G401.6 (cell line): ENCODE data around the gene SHISAL1.

ENCODE experiments used
- FAIRE-seq: peaks from 2 replicates; lab custom pipeline; 2012; peaks lifted over from hg19 to GRCh38; lab: Jason Lieb, UNC

Gene SHISAL1

DNA sequence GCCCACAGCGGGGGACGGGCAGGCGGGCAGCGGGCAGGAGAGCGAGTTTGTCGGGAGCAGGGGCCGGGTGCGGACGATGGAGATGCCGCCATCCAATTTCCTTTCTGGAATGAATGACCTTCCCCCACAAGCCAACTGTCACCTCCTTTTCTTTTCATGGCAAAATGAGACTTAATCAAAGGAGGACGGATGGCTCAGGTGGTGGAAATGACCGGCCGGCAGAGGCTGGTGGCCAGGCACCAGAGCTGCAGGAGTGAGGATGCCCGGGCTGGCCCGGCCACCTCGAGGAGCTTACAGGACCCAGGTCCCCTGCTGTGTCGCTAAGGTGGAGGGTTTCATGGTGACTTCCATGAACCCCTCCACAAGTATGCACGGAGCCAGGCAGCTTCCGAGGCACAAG, 11.7 kb downstream of the SHISAL1 start:
- FAIRE-seq, result no peak

DNA sequence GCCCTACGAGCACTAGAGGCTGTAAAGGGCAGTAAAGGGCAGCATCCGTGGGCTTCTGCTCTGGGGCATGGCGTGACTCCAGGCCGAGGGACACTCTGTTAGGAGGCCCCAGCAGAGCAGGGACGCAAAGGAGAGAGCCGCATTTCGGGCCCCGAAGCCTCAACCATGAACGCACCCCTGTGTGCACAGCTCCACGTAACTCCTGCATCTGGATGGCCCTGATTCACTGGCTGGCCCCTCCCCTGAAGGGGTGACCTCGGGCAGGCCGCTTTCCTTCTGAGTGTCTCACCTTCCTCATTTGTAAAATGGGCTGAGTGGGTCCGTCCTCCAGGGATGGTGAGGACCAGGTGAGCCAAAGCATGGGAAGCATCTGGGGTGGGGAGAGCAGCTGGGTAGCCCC, 13.6 kb downstream of the SHISAL1 start:
- FAIRE-seq, result no peak

- FAIRE-seq, result no peak
Measured at GRCh38 chr22:44298406-44299091, 14.2 kb downstream of the SHISAL1 start.

GRCh38 chr22:44297470-44298061, 15.2 kb downstream of the SHISAL1 start:
- FAIRE-seq, result no peak

DNA sequence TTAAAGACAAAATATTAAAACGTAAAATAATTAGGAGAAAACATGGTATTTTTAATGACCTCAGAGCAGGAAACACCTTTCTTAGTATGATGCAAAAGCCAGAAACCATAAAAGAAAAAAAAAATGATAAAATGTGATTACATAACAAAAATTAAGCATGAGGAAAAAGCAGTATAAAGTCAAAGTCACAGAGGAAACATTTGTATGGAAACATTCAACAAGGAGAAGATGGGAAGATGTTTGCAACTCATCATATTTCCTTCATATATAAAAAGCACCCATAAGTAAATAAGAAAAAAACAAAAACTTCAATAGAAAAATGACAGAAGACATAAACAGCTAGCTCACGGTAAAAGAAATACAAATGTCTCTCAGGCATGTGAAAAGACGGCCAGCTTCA, 17.3 kb downstream of the SHISAL1 start:
- no peak for FAIRE-seq

DNA sequence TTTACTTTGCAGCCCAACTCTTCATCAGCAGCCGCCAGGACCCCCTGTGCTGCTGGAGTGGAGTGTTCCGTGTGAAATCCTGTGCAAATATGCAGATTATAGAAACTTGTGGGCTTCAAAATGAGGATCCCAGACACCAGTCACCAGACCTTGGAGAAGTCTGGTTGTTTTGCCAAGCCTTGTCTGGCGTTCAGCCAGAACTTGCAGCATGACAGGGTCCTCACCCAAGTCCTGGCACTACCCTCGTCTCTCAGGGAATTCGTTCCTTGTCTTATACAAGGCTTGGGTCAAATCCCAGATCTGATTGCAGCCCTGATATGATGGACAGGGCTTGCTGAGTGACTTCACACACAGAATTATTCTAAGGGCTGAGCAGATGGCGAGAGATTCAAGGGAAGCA, 18.9 kb downstream of the SHISAL1 start:
- no peak for FAIRE-seq

DNA sequence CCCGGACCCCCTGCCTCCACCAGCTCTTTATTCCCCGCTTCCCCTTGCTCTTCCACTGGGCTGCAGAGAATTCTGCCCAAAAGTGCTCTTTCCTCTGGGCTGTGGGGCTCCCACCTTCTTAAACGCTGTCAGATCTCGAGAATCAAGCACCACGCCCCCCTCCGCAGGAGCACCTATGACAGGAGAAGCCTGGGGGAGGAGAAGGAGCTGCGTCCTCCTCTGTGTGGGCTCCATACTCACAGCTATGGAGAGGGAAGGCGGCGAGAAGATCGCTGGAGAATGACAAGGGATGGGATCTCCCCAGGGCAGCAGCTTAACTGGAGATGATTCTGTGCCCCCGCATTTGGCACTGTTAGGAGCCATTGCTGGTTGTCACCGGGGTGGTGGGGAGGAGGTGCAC, 19.7 kb downstream of the SHISAL1 start:
- no peak for FAIRE-seq

DNA sequence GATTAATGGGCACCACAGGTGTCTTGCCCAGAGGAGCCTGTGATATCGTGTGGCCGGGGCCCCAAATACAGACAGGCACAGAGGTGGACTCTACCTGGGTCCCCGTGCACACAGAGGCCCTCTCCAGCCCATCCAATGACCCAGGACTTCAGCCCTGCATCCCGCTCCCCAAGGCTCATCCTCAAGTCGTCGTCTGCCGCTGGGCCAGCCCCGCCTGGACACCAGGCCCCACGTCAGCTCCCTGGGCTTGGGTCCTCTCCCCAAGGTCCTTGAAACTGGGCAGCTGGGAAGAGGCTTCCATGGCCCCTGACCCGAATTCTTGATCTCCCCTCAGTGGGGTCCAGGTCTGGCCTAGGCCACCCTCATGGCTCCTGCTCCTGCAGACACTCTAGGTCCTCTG, 20.2 kb downstream of the SHISAL1 start:
- FAIRE-seq, result no peak

- no peak for FAIRE-seq
Measured at GRCh38 chr22:44291674-44292360, 20.9 kb downstream of the SHISAL1 start.

- no peak for FAIRE-seq
Measured at GRCh38 chr22:44291265-44291664, 21.5 kb downstream of the SHISAL1 start.

DNA sequence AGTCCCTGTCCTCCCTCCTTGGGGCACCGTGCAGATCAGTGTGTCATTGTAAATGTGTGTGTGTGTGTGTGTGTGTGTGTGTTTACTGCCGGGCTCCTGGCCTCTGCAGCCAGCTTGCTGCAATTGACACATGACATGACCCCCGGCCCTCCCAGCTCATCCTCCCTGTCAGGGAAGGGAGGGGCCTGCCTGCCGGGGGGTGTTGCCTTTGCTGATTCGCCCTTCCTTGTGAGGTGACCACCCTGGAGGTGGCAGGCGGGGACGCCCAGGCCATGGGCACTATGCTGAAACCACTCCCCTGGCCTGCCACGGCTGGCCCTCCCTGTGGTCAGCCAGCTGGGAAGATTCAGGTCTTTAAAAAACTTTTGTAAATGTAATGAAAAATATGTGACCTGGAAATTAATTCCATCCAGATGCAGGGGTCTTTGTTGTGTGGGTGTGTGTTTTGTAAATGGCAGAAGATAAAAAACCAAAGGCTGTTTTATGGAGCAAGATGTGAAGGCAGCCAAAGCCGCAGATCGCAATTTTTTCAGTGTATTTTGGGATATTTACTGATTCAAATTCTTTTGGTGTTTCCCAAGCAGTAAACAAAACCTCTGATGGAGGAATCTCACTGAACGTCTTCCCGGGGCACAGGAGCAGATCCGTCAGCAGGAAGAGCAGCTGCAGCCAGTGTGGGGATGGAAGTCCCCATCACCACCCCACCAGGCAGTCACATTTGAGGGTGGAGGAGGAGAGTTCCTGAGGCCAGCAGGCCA, 23.2 kb downstream of the SHISAL1 start:
- no peak for FAIRE-seq

DNA sequence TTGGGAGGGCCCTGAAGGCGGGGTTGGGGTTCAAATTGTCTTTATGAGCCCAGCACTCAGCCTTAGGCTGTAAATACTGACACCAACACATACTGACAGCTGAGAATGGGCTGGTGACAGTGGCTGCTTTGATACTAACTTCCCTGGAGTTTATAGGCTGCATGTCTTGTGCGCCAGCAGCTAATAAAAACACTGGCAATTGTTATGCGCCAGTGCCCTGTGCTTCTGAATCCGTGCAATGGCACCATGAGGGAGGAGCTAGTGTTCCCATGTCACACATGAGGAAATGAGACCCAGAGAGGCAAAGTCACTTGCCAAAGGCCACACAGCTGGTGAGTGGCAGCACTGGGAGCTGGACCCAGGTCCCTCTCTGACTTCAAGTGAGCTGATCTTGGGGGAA, 23.8 kb downstream of the SHISAL1 start:
- no peak for FAIRE-seq

DNA sequence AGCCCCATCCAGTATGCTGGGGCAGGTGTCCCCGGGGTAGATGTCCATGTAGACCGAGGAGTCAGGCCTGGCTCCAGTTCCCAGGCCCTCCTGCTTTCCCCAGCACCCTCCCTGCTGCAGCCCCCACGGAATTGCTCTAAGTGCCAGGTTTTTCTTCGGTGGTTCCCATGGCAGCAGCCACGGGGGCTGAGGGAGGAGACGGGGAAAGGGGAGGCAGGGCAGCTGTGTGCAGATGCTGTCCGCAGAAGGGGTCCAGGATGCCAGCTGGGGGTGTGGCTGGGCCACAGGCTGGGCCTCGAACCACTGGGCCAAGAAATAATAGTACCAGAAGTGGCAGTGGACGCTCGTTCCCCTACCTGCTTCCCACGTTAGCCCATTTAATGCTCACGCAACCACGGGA, 25.0 kb downstream of the SHISAL1 start:
- FAIRE-seq, result no peak

DNA sequence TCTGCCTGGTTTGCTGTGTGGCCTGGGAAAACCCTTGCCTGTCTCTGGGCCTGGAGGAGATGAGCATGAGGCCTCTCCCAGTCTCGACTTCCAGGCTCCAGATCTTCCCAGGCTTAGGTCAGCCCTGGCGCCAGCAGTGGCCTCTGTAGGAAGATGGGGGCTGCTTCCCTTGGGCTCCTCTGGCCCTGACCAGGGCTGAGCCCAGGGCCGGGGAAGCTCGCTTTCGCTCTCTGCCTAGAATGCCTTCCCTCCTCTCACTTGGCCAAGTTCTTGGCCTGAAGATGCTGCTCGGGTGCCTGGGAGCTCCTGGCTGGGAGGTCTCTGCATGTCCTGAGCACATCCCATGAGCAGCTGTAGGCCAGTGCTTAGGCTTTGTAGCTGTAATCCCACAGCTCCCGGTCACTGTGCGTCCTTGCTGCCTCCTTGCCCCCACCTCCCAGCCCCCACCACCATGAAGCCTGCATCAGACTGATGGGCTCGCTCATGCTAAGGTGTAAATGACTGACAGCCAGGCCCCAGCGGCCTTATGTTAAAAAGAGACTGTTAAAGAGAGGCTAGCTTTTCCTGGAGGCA, 25.5 kb downstream of the SHISAL1 start:
- no peak for FAIRE-seq

DNA sequence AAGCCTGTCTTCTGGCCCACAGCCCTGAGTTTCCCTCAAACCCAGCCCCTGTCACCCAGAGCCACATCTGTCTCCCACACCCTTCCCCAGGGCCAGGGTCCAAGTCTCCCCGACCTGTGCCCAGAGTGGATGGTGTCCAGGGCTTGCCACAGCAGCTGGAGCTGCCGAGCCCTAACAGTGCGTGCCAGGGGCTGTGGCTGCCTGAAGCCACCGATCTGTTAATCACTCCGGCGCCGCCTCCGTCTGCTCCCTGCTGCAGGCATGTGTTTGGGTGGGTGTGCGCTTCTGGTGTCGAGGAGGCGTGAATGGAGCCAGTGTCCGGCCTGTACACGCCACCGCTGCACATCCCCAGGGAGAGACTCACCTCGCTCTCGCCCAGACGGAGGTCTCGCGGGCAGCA, 26.1 kb downstream of the SHISAL1 start:
- no peak for FAIRE-seq

GRCh38 chr22:44284711-44285110, 28.0 kb downstream of the SHISAL1 start:
- no peak for FAIRE-seq

DNA sequence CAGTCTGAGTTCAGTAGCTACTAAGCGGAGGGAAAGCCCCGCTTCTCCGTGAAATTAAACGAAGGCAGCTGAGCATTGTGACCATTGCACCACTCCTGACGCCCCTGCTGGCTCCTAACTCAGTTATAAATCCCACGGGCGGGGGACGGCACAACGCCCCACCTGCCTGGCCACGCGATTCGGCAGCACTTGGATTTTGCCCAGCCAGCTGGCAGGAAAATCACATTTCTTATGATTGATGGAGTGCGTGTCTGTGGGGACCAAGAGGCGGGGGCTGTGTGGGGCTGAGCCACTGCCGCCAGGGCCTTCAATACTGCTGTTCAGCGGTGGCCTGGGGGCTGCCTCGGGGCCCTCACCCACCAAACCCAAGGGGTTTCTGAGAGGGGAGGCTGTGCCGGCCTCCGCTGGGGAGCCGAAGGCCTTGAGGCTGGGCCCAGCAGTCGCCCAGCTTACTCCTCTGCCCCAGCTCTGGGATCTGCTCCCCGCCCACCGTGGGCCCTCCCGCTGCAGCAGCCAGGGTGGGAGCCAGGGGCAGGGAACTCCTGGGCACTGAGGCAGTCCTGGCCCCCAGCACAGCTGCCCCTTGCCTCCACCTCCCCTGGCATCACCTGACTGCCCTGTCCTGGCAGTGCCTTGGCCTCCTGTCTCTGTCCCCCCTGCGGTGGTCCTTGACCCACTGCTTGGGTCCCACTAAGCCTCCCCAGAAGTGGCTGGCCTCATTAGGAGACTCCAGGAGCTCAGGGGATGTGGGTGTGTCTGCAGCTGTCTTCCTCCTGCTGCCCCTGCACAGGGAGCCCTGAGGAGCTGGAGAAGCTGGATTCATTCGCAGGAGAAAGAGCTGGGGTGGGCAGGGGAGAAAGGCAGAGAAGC, 30.7 kb downstream of the SHISAL1 start:
- no peak for FAIRE-seq

- no peak for FAIRE-seq
Measured at GRCh38 chr22:44280665-44281188, 32.0 kb downstream of the SHISAL1 start.

DNA sequence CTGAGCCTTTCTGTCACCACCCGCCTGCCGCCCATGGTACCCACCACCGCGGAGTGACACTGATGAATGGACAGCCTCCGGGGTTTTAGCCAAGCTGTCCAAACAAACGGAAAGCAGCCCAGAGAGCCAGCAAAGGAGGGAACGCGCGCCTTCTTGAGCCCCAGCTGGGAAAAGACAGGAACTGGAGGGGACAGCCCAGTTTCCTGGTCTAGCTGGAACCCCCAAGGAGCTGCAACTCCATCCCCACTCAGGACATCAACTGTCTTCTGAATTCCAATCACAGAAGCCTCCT, 33.7 kb downstream of the SHISAL1 start:
- FAIRE-seq, result no peak

DNA sequence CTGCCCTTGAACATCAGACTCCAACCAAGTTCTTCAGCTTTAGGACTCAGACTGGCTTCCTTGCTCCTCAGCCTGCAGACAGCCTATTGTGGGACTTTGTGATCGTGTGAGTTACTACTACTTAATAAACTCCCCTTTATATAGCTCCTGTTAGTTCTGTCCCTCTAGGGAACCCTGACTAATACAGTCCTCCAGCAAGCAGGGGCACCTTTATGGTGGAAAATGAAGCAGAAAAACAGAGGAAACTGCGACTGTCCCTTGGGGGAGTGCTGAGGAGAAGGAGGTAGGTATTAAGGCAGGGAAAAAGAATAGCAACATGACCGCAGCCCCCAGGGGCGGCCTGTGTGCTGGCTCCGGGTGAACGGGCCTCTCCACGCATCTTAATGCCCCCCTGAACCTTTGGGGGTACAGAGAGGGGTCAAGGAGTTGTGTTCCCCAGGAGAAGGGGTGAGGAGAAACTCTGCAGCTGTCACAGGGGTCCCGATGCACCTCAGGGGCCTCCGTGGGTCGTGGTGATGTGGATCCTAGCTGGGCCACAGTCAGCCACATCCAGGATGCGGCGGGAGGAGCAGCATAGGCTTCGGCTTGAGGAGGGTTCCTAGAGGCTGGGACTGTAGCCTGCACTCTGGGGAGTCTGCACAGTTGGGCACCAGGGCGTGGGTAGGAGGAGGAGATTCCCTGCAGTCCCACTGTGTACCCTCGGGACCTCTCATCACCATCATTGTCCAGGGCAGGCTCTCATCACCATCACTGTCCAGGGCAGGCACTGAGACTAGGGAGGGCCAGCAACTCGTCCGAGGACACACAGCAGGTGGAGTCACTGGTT, 34.3 kb downstream of the SHISAL1 start:
- FAIRE-seq, result no peak
